H1 (cell line): ENCODE measurements around the gene BAZ2B.

Experiments used
- CREB1 ChIP-seq: IDR thresholded peaks from 2 replicates; pipeline ENCODE4 v1.6.1; 2012; ENCODE audit warnings: inconsistent platforms
- EP300 ChIP-seq, 2 experiments: IDR thresholded peaks; 1 replicate in 1 of 2; 2 replicates in 1 of 2; pipeline ENCODE4 v1.6.1; 2011 to 2012; ENCODE audit warnings: low read depth in 2 of 2, low read length in 2 of 2, mild to moderate bottlenecking in 2 of 2, borderline replicate concordance in 1 of 2, inconsistent platforms in 1 of 2, moderate library complexity in 1 of 2
- JUN ChIP-seq: IDR thresholded peaks from 2 replicates; pipeline ENCODE4 v1.6.1; 2011; ENCODE audit warnings: low read depth, mild to moderate bottlenecking, improper control_type of control experiment, low read length
- NRF1 ChIP-seq: IDR thresholded peaks from 2 replicates; pipeline ENCODE4 v1.6.1; 2011; ENCODE audit warnings: mild to moderate bottlenecking, low read depth, low read length, improper control_type of control experiment
- PHF8 ChIP-seq: fragments of 200-600 bp; sonication (generic); conservative IDR thresholded peaks from 2 replicates; pipeline ENCODE4 v1.7.1; 2012; ENCODE audit warnings: low read depth, mild to moderate bottlenecking, inconsistent platforms, low read length, moderate library complexity
- RFX5 ChIP-seq: IDR thresholded peaks from 2 replicates; pipeline ENCODE4 v1.6.1; 2011; ENCODE audit warnings: low read depth, low read length, improper control_type of control experiment, borderline replicate concordance
- SUZ12 ChIP-seq: fragments of 200-600 bp; sonication (generic); IDR thresholded peaks from 2 replicates; pipeline ENCODE4 v1.6.1; 2012; ENCODE audit warnings: mild to moderate bottlenecking, inconsistent platforms, low read length, moderate library complexity, mixed read lengths
- TAF7 ChIP-seq: optimal IDR thresholded peaks from 2 replicates; pipeline ENCODE3; 2011; ENCODE audit warnings: low read depth, mild to moderate bottlenecking, inconsistent platforms, low read length, moderate library complexity, borderline replicate concordance
- TEAD4 ChIP-seq: IDR thresholded peaks from 2 replicates; pipeline ENCODE4 v1.6.1; 2012; ENCODE audit warnings: low read depth, low read length, inconsistent platforms, mixed read lengths
- TF ChIP-seq, protein P1 (sequence below), 3 experiments: IDR thresholded peaks; 1 replicate in 2 of 3; 2 replicates in 1 of 3; pipeline versions ENCODE4 v1.5.1 to v1.6.1; 2011; ENCODE audit warnings: low read length in 3 of 3, mild to moderate bottlenecking in 3 of 3, inconsistent platforms in 2 of 3, low read depth in 1 of 3, moderate library complexity in 1 of 3; ENCODE audit not compliant: insufficient read depth in 1 of 3; ENCODE audit errors: control extremely low read depth in 1 of 3
- TF ChIP-seq, protein P2 (sequence below): IDR thresholded peaks from 2 replicates; pipeline ENCODE4 v1.6.1; 2012; ENCODE audit warnings: low read length, inconsistent platforms

- TF ChIP-seq TAF7 (no peak), SUZ12 (no peak), CREB1 (no peak), JUN (no peak), NRF1 (no peak), PHF8 (no peak), TEAD4 (no peak), RFX5 (no peak), EP300 (IDR thresholded peaks at IDR 0.05; ENCODE audit: borderline replicate concordance in 1 of 2, low read depth in 2 of 2, low read length in 2 of 2) (no peak)
- TF ChIP-seq, protein P1, sequence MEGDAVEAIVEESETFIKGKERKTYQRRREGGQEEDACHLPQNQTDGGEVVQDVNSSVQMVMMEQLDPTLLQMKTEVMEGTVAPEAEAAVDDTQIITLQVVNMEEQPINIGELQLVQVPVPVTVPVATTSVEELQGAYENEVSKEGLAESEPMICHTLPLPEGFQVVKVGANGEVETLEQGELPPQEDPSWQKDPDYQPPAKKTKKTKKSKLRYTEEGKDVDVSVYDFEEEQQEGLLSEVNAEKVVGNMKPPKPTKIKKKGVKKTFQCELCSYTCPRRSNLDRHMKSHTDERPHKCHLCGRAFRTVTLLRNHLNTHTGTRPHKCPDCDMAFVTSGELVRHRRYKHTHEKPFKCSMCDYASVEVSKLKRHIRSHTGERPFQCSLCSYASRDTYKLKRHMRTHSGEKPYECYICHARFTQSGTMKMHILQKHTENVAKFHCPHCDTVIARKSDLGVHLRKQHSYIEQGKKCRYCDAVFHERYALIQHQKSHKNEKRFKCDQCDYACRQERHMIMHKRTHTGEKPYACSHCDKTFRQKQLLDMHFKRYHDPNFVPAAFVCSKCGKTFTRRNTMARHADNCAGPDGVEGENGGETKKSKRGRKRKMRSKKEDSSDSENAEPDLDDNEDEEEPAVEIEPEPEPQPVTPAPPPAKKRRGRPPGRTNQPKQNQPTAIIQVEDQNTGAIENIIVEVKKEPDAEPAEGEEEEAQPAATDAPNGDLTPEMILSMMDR (IDR thresholded peaks at IDR 0.05; ENCODE audit: control extremely low read depth in 1 of 3, insufficient read depth in 1 of 3, low read depth in 1 of 3, low read length in 3 of 3): no peak
- TF ChIP-seq, protein P2, sequence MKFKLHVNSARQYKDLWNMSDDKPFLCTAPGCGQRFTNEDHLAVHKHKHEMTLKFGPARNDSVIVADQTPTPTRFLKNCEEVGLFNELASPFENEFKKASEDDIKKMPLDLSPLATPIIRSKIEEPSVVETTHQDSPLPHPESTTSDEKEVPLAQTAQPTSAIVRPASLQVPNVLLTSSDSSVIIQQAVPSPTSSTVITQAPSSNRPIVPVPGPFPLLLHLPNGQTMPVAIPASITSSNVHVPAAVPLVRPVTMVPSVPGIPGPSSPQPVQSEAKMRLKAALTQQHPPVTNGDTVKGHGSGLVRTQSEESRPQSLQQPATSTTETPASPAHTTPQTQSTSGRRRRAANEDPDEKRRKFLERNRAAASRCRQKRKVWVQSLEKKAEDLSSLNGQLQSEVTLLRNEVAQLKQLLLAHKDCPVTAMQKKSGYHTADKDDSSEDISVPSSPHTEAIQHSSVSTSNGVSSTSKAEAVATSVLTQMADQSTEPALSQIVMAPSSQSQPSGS: no peak
Observed at GRCh38 chr2:159505196-159505595, 111.2 kb downstream of the BAZ2B start.
